Hepatic stellate cell (primary cell): ENCODE measurements around the gene OPCML.

Experiments used
- DNase-seq: peaks from one replicate; pipeline ENCODE4 v3.0.0; 2011; ENCODE audit warnings: low spot score

Gene OPCML

GRCh38 chr11:133531971-133532651, at the start of gene OPCML:
OPCML (minus strand) TSS chr11:133532501.
- no peak for DNase-seq

GRCh38 chr11:133581091-133581490, 48.8 kb upstream of the OPCML start:
- DNase-seq, result no peak

DNA sequence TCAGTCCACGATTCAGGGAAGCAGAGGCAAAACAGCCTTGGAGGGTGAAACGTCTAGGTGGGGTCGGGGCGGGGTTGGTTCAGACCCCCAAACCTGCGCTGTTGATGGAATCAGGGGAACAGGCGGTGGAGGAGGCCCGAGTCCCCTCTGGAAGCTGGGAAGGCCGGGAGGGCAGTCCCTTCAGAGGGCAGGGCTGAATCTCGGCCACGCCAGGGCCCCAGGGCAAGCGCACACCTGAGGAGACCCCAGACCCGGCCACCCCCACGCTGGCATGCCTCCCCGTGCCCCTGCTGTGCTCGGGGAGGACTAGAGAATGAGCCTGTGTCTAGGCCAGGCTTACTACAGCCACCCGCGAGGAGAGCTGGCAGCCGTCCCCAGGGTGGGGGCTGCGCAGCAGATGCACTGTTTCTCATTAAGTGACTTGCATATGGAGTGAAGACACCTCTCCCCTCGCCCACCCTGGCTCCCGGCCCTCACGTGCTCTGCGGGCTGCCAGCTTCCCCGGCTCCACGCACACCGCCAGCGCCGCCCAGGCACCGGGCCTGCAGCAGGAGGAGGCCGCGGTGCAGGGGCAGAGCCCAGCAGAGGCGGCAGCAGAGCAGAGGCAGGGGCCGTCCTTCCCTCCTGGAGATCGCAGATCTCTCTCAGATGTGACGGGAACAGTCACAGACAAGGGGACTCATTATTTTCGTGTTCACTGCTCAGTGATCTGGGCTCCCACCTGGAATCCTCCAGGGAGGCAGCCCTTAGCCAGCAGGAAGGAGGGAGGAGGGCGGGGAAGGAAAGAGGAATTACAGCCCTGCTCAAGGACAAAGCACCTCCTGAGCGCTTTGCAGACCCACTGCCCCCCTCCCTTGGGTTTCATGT, 47.1 kb upstream of the OPCML start:
- no peak for DNase-seq

DNA sequence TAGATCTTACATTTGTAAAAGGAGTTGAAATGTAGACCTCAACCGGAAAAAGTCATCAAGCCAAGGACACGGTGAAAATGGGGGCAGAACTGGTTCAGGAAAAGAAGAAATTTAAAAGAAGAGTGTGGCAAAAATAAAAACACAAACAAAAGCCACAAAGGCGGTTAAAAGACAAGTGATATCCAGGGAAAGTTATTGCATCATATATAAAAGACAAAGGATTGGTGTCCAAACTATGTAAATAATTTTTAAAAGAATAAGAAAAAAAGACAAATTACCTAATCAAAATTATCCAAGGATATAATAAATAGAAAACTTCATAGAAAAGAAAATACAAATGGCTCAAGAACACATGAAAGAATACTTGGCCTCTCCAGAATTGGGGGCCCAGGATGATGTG, 45.1 kb upstream of the OPCML start:
- no peak for DNase-seq

GRCh38 chr11:133576351-133576750, 44.0 kb upstream of the OPCML start:
- DNase-seq, result no peak

- DNase-seq, result no peak
Observed at GRCh38 chr11:133573081-133573480, 40.8 kb upstream of the OPCML start.

GRCh38 chr11:133570376-133570775, 38.1 kb upstream of the OPCML start:
- DNase-seq, result no peak

DNA sequence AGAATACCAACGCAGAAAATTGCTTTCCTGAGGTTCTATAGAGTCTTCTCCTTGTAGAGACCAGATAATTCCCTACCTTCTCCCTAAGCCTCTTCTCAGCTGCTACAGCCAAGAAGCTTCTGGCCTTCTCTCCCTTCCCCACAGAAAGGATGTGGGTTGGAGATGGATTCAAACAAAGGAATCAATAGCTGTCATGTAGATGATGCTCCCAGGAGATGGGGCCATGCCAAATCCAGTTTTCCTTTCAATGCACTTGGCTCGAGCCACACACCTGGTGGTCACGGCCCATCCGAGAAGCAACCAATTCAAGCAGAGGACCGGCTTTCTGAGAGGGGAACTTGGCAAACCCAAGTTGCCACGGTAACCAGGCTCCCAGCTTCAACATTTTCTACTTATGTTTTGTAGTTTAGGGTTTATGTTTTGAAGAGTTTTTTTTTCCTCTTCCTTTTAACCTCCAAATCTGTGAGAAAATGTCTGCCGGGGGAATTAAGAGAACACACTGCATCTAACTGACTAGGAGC, 31.3 kb upstream of the OPCML start:
- DNase-seq, result no peak

DNA sequence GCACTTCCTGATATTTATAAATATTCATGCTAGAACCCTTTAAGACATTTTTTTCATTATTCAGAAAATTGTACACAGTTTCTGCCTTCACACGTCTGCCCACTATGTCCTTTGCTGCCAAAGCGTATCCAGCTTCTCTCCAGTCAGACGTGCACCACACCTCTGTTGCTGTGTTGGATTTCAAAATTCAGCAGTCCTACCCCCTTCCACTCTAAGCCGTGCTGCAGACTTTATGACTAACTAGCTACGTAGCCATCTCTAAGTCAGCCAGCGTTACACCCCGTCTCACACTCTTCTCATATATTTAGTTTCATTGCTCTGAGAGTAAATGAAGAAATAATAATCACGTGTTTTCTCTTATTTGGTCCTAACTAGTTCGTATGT, 28.2 kb upstream of the OPCML start:
- no peak for DNase-seq

DNA sequence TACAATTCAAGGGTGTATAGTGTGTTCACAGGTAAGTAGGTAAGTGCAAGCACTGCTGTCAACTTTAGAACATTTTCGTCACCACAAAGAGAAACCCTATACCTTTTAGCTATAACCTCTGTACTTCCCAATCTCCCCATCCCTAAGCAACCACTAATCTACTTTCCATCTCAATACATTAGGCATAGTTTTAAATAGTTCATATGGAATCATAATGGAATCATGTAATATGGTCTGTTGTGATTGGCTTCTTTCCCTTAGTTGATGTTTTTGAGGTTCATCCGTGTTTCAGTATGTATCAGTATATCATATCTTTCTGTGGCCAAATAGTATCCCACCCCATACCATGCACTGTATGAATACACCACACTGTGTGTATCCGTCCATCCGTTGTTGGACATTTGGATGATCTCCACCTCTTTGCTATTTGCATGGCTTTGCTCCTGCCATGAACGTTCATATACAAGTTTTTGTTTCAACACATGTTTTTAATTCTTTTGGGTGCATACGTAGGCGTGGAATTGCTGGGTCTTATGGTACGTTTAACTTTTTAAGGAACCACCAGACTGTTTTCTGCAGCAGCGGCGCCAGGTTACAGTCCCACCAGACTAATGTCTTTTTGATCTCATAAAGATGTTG, 27.7 kb upstream of the OPCML start:
- DNase-seq, result no peak

GRCh38 chr11:133559382-133559781, 27.1 kb upstream of the OPCML start:
- no peak for DNase-seq

DNA sequence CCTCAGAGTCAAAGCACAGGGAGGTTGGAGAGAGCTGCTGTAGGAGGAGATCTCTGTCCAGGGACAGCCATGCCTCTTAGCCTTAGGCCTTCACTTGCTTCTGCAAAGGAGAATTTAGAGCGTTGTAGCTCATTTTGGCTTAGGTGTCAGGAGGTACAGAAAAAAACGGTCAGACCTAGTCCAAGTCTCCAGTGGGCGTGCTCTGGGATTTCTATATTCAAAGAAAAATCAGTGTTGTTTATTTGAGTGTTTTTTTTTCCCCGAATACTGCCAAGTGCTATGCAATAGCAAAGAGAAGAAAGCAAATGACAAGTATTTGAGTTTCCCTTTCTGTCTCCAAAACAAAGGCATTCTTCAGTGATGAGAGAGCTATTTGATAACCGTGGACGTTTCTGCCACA, 22.7 kb upstream of the OPCML start:
- no peak for DNase-seq

DNA sequence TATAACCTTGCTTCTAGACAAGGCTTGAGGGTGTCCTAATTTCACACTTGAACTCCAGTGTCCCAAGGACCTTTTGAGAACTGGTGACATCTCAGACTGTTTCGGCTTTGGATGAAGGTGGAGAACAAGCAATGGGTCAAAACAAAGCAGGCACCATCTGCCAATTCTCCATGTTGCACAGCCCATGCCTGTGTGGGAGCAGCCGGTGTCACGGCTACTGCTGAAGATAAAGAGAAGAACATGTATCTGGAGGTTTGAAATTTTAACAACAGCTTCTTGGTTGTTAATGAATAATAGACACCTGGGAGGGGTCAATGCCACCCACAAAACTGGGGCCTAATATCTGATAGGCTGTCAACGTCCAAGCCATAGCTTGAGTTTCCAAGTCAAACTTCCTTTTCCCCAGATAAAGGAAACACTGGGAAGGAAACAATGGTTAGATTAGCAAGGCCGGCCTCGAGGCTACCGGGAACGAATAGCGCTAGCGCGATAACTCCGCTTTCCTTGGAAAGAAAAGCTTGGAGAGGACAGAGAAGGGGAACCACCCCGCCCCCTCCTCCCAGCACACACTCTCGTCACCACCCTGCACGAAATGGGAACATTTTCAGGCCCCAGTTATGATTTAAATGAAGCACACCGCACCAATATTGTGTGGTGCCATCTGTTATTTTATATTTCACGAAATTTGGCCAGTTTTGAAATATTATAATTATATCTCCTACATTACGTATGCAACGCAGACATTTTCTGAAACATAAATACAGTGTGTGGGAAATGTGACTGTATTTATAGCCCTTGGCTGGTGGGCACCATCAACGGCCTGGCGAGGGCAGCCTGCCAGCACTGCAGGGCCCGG, 21.8 kb upstream of the OPCML start:
- DNase-seq, result no peak

DNA sequence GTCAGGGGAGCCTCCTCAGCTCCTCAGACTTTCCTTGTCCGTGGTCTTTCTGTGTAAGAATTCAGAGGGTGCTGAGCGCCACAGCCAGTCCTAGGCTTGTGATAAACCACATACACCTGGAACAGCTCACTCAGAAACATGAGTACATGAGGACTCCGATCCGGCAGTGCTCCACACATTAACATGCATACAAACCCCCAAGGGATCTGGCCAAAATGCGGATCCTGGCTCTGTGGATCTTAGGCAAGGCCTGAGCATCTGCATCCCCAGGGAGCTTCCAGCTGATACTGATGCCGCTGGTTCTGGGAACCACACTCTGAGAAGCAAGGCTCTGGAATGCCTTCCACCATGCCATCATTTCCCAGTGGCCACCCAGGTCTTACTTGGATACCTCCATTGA, 20.6 kb upstream of the OPCML start:
- no peak for DNase-seq

DNA sequence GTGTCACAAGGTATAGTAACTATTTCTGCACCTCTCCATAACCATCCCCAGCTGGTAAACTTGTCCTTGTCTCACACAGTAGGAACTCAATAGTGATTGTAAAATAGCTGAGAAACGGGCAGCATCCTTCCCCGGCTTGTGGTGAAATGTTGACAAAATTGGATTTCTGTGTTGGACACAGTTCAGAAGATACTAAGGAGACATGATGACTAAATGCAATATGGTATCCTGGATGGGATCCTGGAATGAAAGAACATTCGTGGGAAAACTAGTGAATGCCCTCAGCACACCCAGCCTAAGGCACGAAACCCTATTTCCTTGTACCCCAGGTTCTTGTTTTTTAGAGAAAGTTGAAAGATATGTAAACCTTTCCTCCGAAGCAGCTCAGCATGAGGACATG, 18.8 kb upstream of the OPCML start:
- DNase-seq, result no peak

- no peak for DNase-seq
Observed at GRCh38 chr11:133549826-133550225, 17.5 kb upstream of the OPCML start.

GRCh38 chr11:133548641-133549040, 16.3 kb upstream of the OPCML start:
- DNase-seq, result no peak

GRCh38 chr11:133547808-133548494, 15.7 kb upstream of the OPCML start:
- DNase-seq, result no peak

- no peak for DNase-seq
Observed at GRCh38 chr11:133545199-133545803, 13.0 kb upstream of the OPCML start.

DNA sequence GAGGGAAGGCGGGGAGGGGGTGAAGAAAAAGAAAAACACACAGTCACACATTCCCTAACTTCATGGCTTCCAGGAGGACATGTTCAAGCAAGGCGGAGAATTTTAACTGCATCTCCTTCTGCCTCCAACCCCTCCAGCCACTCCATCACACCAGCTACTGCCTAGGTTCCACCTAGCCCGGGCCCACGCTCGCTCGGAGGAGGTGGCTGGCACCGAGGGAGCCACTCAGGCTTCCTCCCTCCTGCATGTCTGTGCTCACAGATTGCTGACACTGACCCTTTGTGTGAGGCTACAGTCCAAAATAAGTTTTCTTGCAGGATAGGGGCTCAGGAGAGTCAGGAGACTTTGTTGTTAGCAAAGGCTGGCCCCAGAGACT, 9.4 kb upstream of the OPCML start:
- DNase-seq, result no peak
